ENCODE results near the gene TNRC6B.

DNA sequence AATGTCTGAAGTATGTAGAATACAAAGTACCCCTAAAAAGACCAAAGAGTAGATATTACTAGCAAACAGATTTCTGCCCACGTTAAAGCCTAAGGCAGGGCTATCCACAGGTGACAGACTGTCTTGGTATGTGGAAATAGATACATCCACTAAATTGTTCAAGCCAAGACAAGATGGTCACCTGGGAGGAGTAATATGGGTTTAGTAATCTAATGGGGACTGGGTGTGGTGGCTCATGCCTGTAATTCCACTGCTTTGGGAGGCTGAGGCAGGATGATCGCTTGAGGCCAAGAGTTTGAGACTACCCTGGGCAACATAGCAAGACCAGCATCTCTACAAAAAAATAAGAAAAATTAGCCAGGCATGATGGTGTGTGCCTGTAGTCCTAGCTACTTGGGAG, 200.2 kb downstream of the TNRC6B start:
- TF ChIP-seq GATA2 (IDR thresholded peaks at IDR 0.05; ENCODE audit: low read depth, low read length) (no peak), GATA3 (IDR thresholded peaks at IDR 0.05; ENCODE audit: low read depth, low read length) (no peak)
